Measurements from ENCODE around the gene INTS7. TPM values are rescaled to one million over a fixed set of nuclear protein-coding genes. Genes with fewer than 3 reads are reported as not detected.
"Not testable (repeated sequence)": the region's sequence is repeated elsewhere in the genome, so short reads cannot be mapped to it uniquely, and the experiment has no call there.

The INTS7 gene
- polyA plus RNA-seq, 5 donors = 19.6 to 23.5 (median 21.3) TPM

- DNase-seq = no peak
These were observed 2.5 kb upstream of the INTS7 start for GRCh38 chr1:212037900-212038299.

GRCh38 chr1:212035835-212036605 lies 663 bp upstream of the INTS7 start:
- DNase-seq = no peak

- no peak for DNase-seq
These were observed 738 bp downstream of the INTS7 start for GRCh38 chr1:212034516-212035122.

- DNase-seq = no peak
These were observed 4.3 kb downstream of the INTS7 start for GRCh38 chr1:212030936-212031528.

- not testable (repeated sequence) for DNase-seq
These were observed 7.6 kb downstream of the INTS7 start for GRCh38 chr1:212027727-212028126.

- no peak for DNase-seq
These were observed 10.7 kb downstream of the INTS7 start for GRCh38 chr1:212024469-212025149.

GRCh38 chr1:212022908-212023307 lies 12.4 kb downstream of the INTS7 start:
- not testable (repeated sequence) for DNase-seq

GRCh38 chr1:212021563-212021962 lies 13.8 kb downstream of the INTS7 start:
- no peak for DNase-seq

GRCh38 chr1:212020975-212021374 lies 14.4 kb downstream of the INTS7 start:
- DNase-seq = no peak

- no peak for DNase-seq
These were observed 21.7 kb downstream of the INTS7 start for GRCh38 chr1:212013672-212014071.

- DNase-seq = peak in 1 of 2 donors; percentile 40
These were observed 23.2 kb downstream of the INTS7 start for GRCh38 chr1:212012034-212012740.

- no peak for DNase-seq
These were observed 25.4 kb downstream of the INTS7 start for GRCh38 chr1:212010004-212010403.

GRCh38 chr1:212009561-212009960 lies 25.8 kb downstream of the INTS7 start:
- no peak for DNase-seq

GRCh38 chr1:212007886-212008285 lies 27.5 kb downstream of the INTS7 start:
- no peak for DNase-seq

GRCh38 chr1:212007178-212007577 lies 28.2 kb downstream of the INTS7 start:
- DNase-seq = no peak

GRCh38 chr1:212004895-212005608 lies 30.3 kb downstream of the INTS7 start:
- DNase-seq = no peak

- no peak for DNase-seq
These were observed 32.8 kb downstream of the INTS7 start for GRCh38 chr1:212002536-212002935.

- DNase-seq = not testable (repeated sequence)
These were observed 37.9 kb downstream of the INTS7 start for GRCh38 chr1:211997426-211997825.

GRCh38 chr1:211991695-211992094 lies 43.7 kb downstream of the INTS7 start:
- DNase-seq = no peak

GRCh38 chr1:211986628-211987254 lies 48.6 kb downstream of the INTS7 start:
- DNase-seq = no peak

All from right lung (tissue), 5 donors.